HS-27A (cell line): Measurements from ENCODE around the gene AHRR.
"Not testable (repeated sequence)": the region's sequence is repeated elsewhere in the genome, so short reads cannot be mapped to it uniquely, and the experiment has no call there.

Experiments
- DNase-seq: peaks from one replicate; pipeline ENCODE4 v3.0.0-alpha.2; 2012; ENCODE audit warnings: low read depth, missing footprints

Gene AHRR

GRCh38 chr5:459562-460272 is 138.2 kb downstream of the AHRR start:
- DNase-seq: no peak

- DNase-seq: no peak
Observed at GRCh38 chr5:460273-460625, 138.7 kb downstream of the AHRR start.

GRCh38 chr5:462051-462481 is 140.6 kb downstream of the AHRR start:
- DNase-seq: no peak

DNA sequence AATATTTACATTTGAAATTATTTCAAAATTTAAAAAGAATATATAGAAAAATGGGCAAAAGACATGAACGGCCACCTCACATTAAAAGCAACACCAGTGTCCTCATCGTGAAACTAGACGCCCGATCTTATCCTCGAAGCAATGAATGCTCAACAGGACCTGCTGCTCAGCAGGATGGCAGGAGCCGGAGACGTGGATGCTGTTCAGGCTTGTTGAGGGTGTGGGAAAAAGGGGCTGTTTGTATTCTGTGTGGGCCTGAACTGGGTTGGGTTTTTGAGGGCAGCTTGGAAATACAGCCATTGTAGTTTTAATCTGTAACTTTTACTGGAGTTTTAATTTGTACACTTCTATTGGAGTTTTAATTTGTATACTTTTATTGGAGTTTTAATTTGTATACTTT is 141.8 kb downstream of the AHRR start:
- no peak for DNase-seq

- no peak for DNase-seq
Observed at GRCh38 chr5:463952-464351, 142.4 kb downstream of the AHRR start.

GRCh38 chr5:464446-464842 is 142.9 kb downstream of the AHRR start:
- no peak for DNase-seq

- DNase-seq: no peak
Observed at GRCh38 chr5:464843-465590, 143.5 kb downstream of the AHRR start.

DNA sequence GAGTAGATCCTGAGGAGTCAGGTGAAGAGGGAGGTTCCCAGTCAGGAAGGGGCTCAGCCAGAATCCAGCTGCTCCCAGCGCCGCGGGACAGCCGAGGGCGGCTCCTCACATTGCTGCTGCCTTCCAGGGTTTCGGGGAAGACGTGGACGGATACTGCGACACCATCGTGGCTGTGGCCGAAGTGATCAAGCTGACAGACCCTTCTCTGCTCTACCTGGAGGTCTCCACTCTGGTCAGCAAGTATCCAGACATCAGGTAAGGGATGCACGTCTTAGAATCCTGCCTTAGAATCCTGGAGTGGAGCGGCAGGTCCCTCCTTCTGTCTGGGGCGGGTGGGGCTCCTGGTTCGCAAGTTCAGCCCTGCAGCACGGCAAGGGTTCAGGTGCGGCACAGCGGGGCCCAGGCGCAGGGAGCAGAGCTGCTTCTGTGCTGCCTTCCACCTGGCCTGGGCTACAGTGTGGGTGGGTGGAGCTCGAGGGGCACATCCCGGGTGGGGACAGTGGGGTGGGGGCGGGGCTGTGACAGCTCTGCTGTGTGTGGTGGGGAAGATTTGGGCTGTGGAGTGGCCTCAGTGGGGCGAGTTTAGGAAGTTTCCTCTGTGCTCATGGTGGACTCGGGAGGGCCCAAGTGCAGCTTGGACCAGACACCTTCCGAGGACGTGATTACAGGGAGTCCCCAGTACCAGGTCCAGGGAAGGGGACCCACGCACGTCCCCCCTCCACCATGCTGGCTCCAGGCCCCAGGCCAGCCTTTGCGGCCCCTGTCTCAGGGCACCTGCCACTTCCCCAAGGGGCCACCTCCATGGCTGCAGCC is 144.3 kb downstream of the AHRR start:
- no peak for DNase-seq

- no peak for DNase-seq
Observed at GRCh38 chr5:466661-467310, 145.3 kb downstream of the AHRR start.

DNA sequence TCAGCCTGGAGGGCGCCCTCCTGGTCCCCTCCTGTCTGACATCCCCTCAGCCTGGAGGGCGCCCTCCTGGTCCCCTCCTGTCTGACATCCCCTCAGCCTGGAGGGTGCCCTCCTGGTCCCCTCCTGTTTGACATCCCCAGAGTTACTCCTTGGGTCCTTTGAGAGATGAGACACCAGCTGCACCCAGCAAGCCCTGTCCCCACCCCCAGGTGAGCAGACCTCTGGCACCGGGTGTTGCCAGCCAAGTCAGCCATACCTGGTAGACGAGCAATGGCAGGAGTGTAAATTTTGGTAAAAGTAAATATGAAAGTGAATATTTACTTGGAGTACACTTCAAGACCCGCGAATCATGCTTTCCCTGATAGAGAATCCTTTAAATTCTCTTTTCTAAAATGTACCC is 146.9 kb downstream of the AHRR start:
- DNase-seq: no peak

DNA sequence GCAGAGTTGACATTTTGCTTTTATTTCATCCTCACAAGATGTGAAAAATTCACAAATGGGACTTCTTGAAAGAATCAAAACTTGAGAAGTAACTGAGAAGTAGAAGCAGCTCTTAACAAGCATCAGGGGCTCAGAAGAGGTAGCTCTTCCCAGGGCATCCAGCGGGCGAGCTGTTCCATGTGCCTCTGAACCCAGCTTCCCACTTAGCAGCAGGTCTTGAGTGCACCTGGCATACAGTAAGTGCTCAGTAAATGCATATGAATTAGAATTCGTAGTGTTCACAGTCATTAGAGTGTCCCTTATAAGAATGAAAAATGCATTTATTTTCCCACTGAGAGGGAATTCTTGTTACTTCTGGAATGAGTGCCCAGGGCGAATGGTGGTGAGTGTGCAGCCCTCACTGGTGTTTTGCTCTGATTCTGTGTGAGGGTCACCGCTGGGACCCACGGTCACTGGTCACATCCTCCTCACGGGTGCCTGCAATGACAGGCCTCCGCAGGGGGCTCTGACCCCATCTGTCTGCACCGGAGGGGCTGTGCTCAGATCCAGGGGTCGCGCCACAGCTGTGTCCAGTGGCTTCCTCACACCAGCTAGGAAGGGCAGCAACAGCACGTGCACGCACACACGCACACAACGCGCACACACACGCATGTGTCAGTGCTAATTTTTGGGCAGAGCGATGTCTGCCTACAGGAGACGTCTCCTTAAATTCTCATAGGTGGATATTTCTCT is 148.4 kb downstream of the AHRR start:
- no peak for DNase-seq

DNA sequence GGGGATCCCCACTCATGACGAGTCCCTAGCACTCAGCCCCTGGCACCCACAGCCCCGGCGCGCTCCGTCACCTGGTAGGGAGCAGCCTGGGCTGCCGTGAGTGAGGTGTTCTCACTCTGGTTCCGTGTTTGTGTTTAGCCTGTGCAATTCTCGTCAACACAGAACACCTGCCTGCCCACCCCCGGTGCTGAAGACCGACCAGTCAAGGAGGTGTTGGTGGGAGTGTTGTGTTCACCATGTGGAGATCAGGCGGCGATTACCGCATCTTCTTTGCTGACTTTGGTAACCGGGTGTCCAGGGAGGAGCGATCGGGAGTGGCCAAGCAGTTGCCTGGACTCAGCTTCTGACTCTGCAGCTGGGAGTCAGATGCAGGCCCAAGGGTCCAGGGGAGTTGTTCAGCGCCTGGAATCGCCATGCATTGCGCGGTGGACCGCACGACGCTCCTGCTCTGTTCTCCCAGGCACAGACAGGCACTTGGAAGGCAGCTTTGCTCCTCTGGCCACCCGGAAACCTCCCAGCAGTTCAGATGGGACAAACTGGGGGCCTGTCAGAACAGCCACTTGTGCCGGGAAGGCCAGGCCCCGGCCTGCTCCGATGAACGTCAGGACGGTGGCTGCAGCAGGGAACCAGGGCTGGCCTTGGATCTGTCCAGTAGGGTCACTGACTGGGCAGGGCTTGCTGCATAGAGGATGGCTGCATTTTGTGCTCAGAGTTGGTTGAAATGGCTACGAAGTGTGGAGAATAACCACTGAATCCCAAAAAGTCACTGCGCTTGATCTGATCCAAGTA is 149.6 kb downstream of the AHRR start:
- DNase-seq: no peak

- DNase-seq: no peak
Observed at GRCh38 chr5:471750-472058, 150.2 kb downstream of the AHRR start.

GRCh38 chr5:472076-472655 is 150.7 kb downstream of the AHRR start:
- no peak for DNase-seq

- DNase-seq: peak; percentile 40
Observed at GRCh38 chr5:472656-473550, 151.4 kb downstream of the AHRR start.

DNA sequence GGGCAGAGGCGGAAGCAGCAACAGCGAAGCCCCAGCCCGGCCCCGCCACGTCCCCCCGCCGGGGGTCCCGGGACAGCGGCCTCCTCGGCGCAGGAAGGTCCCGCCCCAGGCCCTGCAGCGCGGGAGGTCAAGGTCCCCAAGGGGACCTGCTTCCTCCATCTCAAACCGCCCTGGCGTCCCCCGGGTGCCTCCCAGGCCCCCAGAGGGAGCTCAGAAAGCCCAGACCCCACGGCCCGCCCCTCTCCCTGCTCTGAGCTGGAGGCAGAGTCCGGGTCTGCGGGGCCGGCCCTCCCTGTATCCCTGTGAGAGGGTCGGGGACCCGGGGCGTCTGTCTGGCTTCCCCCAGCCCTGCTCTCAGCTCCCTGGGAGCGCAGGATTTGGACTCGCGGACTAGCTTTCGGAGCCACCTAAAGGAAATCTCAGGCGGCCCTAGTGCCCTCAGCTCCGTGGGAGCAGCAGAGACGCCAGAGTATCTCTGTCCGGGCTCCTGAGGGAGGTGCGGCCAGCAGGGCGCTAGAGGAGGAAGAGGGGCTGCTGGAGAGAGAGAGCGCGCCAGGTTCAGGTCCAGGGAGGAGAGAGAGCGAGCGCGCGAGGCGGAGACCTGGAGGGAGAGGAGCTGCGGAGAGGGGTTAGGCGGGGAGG is 152.2 kb downstream of the AHRR start:
- no peak for DNase-seq

DNA sequence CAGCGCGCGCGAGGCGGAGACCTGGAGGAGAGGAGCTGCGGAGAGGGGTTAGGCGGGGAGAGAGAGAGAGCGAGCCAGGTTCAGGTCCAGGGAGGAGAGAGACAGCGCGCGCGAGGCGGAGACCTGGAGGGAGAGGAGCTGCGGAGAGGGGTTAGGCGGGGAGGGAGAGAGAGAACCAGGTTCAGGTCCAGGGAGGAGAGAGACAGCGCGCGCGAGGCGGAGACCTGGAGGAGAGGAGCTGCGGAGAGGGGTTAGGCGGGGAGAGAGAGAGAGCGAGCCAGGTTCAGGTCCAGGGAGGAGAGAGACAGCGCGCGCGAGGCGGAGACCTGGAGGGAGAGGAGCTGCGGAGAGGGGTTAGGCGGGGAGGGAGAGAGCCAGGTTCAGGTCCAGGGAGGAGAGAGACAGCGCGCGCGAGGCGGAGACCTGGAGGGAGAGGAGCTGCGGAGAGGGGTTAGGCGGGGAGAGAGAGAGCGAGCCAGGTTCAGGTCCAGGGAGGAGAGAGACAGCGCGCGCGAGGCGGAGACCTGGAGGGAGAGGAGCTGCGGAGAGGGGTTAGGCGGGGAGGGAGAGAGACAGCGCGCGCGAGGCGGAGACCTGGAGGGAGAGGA is 152.8 kb downstream of the AHRR start:
- not testable (repeated sequence) for DNase-seq

DNA sequence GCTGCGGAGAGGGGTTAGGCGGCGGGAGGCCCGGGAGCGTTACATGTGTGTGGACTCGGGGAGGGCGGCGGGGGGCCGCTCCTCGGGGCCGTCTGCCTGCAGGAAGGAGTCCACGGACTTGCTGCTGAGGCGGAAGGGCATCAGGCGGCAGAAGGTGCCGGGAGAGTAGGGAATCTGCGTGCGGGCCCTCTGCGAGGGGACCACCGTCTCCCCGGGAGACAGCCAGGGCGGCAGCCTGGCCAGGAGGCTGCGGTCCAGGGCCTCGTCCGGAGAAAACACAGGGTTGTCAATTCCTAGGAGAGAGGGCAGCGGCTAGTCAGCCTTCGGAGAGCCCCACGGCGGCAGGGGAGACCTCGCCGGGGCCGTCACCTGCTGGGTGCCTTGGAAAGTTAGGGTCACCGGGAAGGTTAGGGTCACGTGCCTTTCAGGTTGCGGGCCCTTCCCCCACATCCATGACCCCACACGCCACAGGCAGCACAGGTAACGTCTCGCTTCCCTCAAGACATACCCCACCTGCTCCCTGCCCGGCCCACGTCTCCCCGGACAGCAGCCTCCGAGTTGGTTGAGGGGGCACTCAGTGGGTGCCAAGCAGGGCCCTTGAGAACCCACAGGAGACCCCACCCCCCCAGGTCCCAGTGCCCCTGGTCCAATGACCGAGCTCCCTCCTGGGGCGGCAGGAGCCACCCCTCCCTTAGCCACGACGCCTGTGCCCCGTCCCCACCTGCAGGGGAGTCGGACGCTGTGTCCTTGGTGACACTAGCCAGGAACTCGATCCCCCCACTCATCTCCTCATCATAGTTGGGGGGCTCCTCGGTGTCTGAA is 153.5 kb downstream of the AHRR start:
- no peak for DNase-seq
